DOHH2 (cell line): ENCODE results near the gene FMNL1.

Source experiments
- H3F3A ChIP-seq: fragments of 200-600 bp; sonication (generic), shearing (Covaris generic); 2 replicates; pipeline ENCODE4 v1.6.0; 2016; ENCODE audit warnings: antibody characterized with exemption, mild to moderate bottlenecking; ENCODE audit not compliant: control insufficient read depth, insufficient read depth
- H3K27ac ChIP-seq: fragments of 200-600 bp; sonication (generic); 2 replicates; pipeline ENCODE4 v1.5.1; 2014; ENCODE audit warnings: low read depth, mild to moderate bottlenecking, low read length, moderate library complexity
- H3K27me3 ChIP-seq: fragments of 200-600 bp; sonication (generic); 2 replicates; pipeline ENCODE4 v1.6.1; 2014; ENCODE audit warnings: mild to moderate bottlenecking, low read length, mixed read lengths; ENCODE audit not compliant: control insufficient read depth
- H3K36me3 ChIP-seq: fragments of 200-600 bp; sonication (generic); 2 replicates; pipeline ENCODE4 v1.6.1; 2014; ENCODE audit warnings: mild to moderate bottlenecking, low read length, moderate library complexity, mixed read lengths; ENCODE audit not compliant: control insufficient read depth
- H3K4me1 ChIP-seq: fragments of 200-600 bp; sonication (generic); 2 replicates; pipeline ENCODE4 v1.6.1; 2014; ENCODE audit warnings: mild to moderate bottlenecking, low read length, mixed read lengths; ENCODE audit not compliant: control insufficient read depth
- H3K4me2 ChIP-seq: fragments of 200-600 bp; sonication (generic); 2 replicates; pipeline ENCODE4 v1.6.0; 2014; ENCODE audit warnings: mild to moderate bottlenecking, low read length, moderate library complexity
- H3K4me3 ChIP-seq: fragments of 200-600 bp; sonication (generic); 2 replicates; pipeline ENCODE4 v1.5.1; 2014; ENCODE audit warnings: mild to moderate bottlenecking, low read length, mixed read lengths
- H3K79me2 ChIP-seq: fragments of 200-600 bp; sonication (generic); 2 replicates; pipeline ENCODE4 v1.6.1; 2014; ENCODE audit warnings: mild to moderate bottlenecking, low read length, mixed read lengths; ENCODE audit not compliant: control insufficient read depth
- H3K9me2 ChIP-seq: fragments of 200-600 bp; sonication (generic); replicated peaks from 2 replicates; pipeline ENCODE4 v1.6.1; 2014; ENCODE audit warnings: mild to moderate bottlenecking, low read length, mixed read lengths; ENCODE audit not compliant: control insufficient read depth
- H3K9me3 ChIP-seq: fragments of 200-600 bp; sonication (generic); 2 replicates; pipeline ENCODE4 v1.6.1; 2014; ENCODE audit warnings: antibody characterized with exemption, low read length, mixed read lengths; ENCODE audit not compliant: control insufficient read depth, insufficient read depth
- H4K20me1 ChIP-seq: fragments of 200-600 bp; sonication (generic); 2 replicates; pipeline ENCODE4 v1.6.0; 2014; ENCODE audit warnings: low read depth, mild to moderate bottlenecking, antibody characterized with exemption, low read length, moderate library complexity; ENCODE audit not compliant: control insufficient read depth, insufficient read depth
- CTCF ChIP-seq: fragments of 200-600 bp; sonication (generic); IDR thresholded peaks from one replicate; pipeline ENCODE4 v1.5.1; 2014; ENCODE audit warnings: antibody characterized with exemption, mild to moderate bottlenecking, low read depth, low read length; ENCODE audit not compliant: poor library complexity, severe bottlenecking
- EZH2phosphoT487 ChIP-seq: fragments of 200-600 bp; sonication (generic); IDR thresholded peaks from 2 replicates; pipeline ENCODE4 v1.6.1; 2017; ENCODE audit warnings: borderline replicate concordance, mild to moderate bottlenecking, antibody characterized with exemption, low read length, moderate library complexity, mixed read lengths

Gene FMNL1

DNA sequence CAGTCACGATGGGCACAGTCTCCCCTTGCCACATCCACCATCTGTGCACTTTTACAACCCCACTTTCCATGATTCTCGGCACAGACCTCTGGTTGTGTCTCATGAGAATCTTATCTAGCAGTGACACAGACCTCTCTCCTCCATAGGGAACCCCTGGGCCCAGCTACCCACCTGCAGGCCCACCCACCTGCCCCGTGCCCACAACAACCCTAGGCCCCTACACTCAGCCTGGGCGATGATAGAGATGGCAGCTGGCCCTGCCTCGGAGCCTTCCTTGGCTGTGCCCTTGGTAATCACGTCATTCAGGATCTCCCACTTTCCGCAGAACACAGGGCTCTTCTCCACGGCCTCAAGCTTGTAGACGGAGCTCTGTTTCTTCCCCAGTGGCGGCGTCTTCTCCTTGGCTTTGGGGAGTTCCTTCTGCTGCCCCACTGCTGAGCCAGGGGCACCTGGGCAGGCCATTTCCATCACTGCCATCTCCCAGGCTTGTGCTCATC, 68.6 kb downstream of the FMNL1 start:
- Histone ChIP-seq H3F3A (no peaks in the 10 kb centered on the region), H3K9me2 (no peaks in the 10 kb centered on the region), H3K36me3 (peaks cover 31% of the 10 kb centered on the region), H3K79me2 (peaks cover 26% of the 10 kb centered on the region), H3K27me3 (no peaks in the 10 kb centered on the region), H3K4me2 (no peak overlapping the region), H3K4me1 (peaks cover 21% of the 10 kb centered on the region), H3K4me3 (no peak overlapping the region), H3K9me3 (no peaks in the 10 kb centered on the region), H4K20me1 (no peaks in the 10 kb centered on the region), H3K27ac (no peak overlapping the region)
- TF ChIP-seq EZH2phosphoT487: no peak
- no peak for TF ChIP-seq CTCF

- H3K27ac ChIP-seq: no peak overlapping the region
- no peaks in the 10 kb centered on the region for H3F3A ChIP-seq
- H3K79me2 ChIP-seq: peaks cover 31% of the 10 kb centered on the region
- no peak overlapping the region for H3K4me3 ChIP-seq
- H4K20me1 ChIP-seq: no peaks in the 10 kb centered on the region
- no peaks in the 10 kb centered on the region for H3K9me3 ChIP-seq
- peaks cover 30% of the 10 kb centered on the region for H3K36me3 ChIP-seq
- H3K4me1 ChIP-seq: peaks cover 29% of the 10 kb centered on the region
- H3K27me3 ChIP-seq: no peaks in the 10 kb centered on the region
- H3K9me2 ChIP-seq: no peaks in the 10 kb centered on the region
- 0 out of 2 replicates have a peak overlapping the region, but pooled peaks have one; percentile 14 for H3K4me2 ChIP-seq
- TF ChIP-seq CTCF: no peak
- no peak for TF ChIP-seq EZH2phosphoT487
Measured at GRCh38 chr17:45291171-45291805, 69.6 kb downstream of the FMNL1 start.

- no peaks in the 10 kb centered on the region for H3K27me3 ChIP-seq
- H3K27ac ChIP-seq: no peak overlapping the region
- no peaks in the 10 kb centered on the region for H3K9me2 ChIP-seq
- no peak overlapping the region for H3K4me3 ChIP-seq
- peaks cover 25% of the 10 kb centered on the region for H3K36me3 ChIP-seq
- no peaks in the 10 kb centered on the region for H3F3A ChIP-seq
- no peaks in the 10 kb centered on the region for H3K9me3 ChIP-seq
- TF ChIP-seq EZH2phosphoT487 (no peak), CTCF (no peak)
- peaks cover 41% of the 10 kb centered on the region for H3K79me2 ChIP-seq
- no peak overlapping the region for H3K4me2 ChIP-seq
- no peaks in the 10 kb centered on the region for H4K20me1 ChIP-seq
- H3K4me1 ChIP-seq: peaks cover 41% of the 10 kb centered on the region
Measured at GRCh38 chr17:45292696-45293412, 71.2 kb downstream of the FMNL1 start.
